SJCRH30 (cell line): ENCODE data around the gene MRPS10. TPM values are rescaled to one million over a fixed set of nuclear protein-coding genes. Genes with fewer than 3 reads are reported as not detected.

Experiments used
- DNase-seq, 2 experiments: peaks; one replicate each; pipeline ENCODE4 v3.0.0-alpha.2; 2015 to 2020
- H3K27ac ChIP-seq: fragments of 250-450 bp; sonication (Bioruptor Pico); 2 replicates; pipeline ENCODE4 v1.5.1; 2020; ENCODE audit warnings: mild to moderate bottlenecking, moderate library complexity
- H3K27me3 ChIP-seq: fragments of 250-450 bp; sonication (Bioruptor Pico); 2 replicates; pipeline ENCODE4 v1.5.1; 2020; ENCODE audit warnings: mild to moderate bottlenecking, moderate library complexity
- H3K36me3 ChIP-seq: fragments of 250-450 bp; sonication (Bioruptor Pico); 2 replicates; pipeline ENCODE4 v1.5.1; 2020; ENCODE audit warnings: mild to moderate bottlenecking, moderate library complexity
- H3K4me1 ChIP-seq: fragments of 250-450 bp; sonication (Bioruptor Pico); 2 replicates; pipeline ENCODE4 v1.5.1; 2020; ENCODE audit warnings: mild to moderate bottlenecking, moderate library complexity
- H3K4me3 ChIP-seq: fragments of 250-450 bp; sonication (Bioruptor Pico); 2 replicates; pipeline ENCODE4 v1.5.1; 2020; ENCODE audit warnings: mild to moderate bottlenecking, moderate library complexity
- H3K9me3 ChIP-seq: fragments of 250-450 bp; sonication (Bioruptor Pico); replicated peaks from 2 replicates; pipeline ENCODE4 v1.5.1; 2020; ENCODE audit warnings: mild to moderate bottlenecking, moderate library complexity
- total RNA-seq: library from RNA; depleted of rRNA; stranded (reverse); fragments of >200 nt; shearing (Covaris generic); gene quantifications from 2 replicates; pipeline ENCODE4 v1.2.3, GENCODE V29; 2014; rRNA removed

MRPS10 gene
- 57.2 and 59.5 TPM in 2 replicates for total RNA-seq

- peak; percentile 94 to 96 for DNase-seq
Measured at GRCh38 chr6:42217519-42218367, at the start of gene MRPS10. MRPS10 (minus strand) TSS chr6:42217861; CDS start chr6:42217849, 12 bp downstream.

GRCh38 chr6:42266538-42266937 is 48.9 kb upstream of the MRPS10 start:
- H3K36me3 ChIP-seq: no peaks in the 10 kb centered on the region
- no peak for DNase-seq
- H3K4me1 ChIP-seq: no peaks in the 10 kb centered on the region
- H3K9me3 ChIP-seq: no peaks in the 10 kb centered on the region
- no peak overlapping the region for H3K27ac ChIP-seq
- no peaks in the 10 kb centered on the region for H3K27me3 ChIP-seq
- H3K4me3 ChIP-seq: no peak overlapping the region

More at GRCh38 chr6:42217519-42218367, at the start of gene MRPS10:
- H3K36me3 ChIP-seq: peaks cover 10% of the 10 kb centered on the region
- H3K4me3 ChIP-seq: peak within 1 kb of the TSS; percentile 88
- no peaks in the 10 kb centered on the region for H3K9me3 ChIP-seq
- H3K4me1 ChIP-seq: no peaks in the 10 kb centered on the region
- no peaks in the 10 kb centered on the region for H3K27me3 ChIP-seq
- H3K27ac ChIP-seq: peak within 1 kb of the TSS; percentile 73

GRCh38 chr6:42264852-42265390 is 47.3 kb upstream of the MRPS10 start:
- DNase-seq: no peak
- Histone ChIP-seq H3K4me3 (no peak overlapping the region), H3K36me3 (no peaks in the 10 kb centered on the region), H3K27ac (no peak overlapping the region), H3K4me1 (no peaks in the 10 kb centered on the region), H3K9me3 (no peaks in the 10 kb centered on the region), H3K27me3 (no peaks in the 10 kb centered on the region)

- no peak overlapping the region for H3K4me3 ChIP-seq
- no peaks in the 10 kb centered on the region for H3K36me3 ChIP-seq
- no peaks in the 10 kb centered on the region for H3K4me1 ChIP-seq
- H3K27ac ChIP-seq: no peak overlapping the region
- no peaks in the 10 kb centered on the region for H3K9me3 ChIP-seq
- DNase-seq: no peak
- no peaks in the 10 kb centered on the region for H3K27me3 ChIP-seq
Measured at GRCh38 chr6:42264162-42264851, 46.6 kb upstream of the MRPS10 start.

GRCh38 chr6:42263165-42263728 is 45.6 kb upstream of the MRPS10 start:
- Histone ChIP-seq H3K9me3 (no peaks in the 10 kb centered on the region), H3K4me3 (no peak overlapping the region)

GRCh38 chr6:42260972-42261371 is 43.3 kb upstream of the MRPS10 start:
- no peaks in the 10 kb centered on the region for H3K36me3 ChIP-seq
- no peaks in the 10 kb centered on the region for H3K4me1 ChIP-seq
- H3K27ac ChIP-seq: no peak overlapping the region
- no peaks in the 10 kb centered on the region for H3K27me3 ChIP-seq
- peak; percentile 45 to 60 for DNase-seq
- no peaks in the 10 kb centered on the region for H3K9me3 ChIP-seq
- H3K4me3 ChIP-seq: peak overlapping the region; percentile 42

More at GRCh38 chr6:42263165-42263728, 45.6 kb upstream of the MRPS10 start:
- DNase-seq: no peak
- Histone ChIP-seq H3K36me3 (no peaks in the 10 kb centered on the region), H3K27me3 (no peaks in the 10 kb centered on the region), H3K27ac (no peak overlapping the region), H3K4me1 (no peaks in the 10 kb centered on the region)

- Histone ChIP-seq H3K36me3 (no peaks in the 10 kb centered on the region), H3K9me3 (no peaks in the 10 kb centered on the region), H3K27ac (no peak overlapping the region), H3K27me3 (no peaks in the 10 kb centered on the region), H3K4me1 (no peaks in the 10 kb centered on the region), H3K4me3 (peak overlapping the region; percentile 42)
- peak; percentile 68 to 74 for DNase-seq
Measured at GRCh38 chr6:42260396-42260888, 42.8 kb upstream of the MRPS10 start.

GRCh38 chr6:42259841-42260395 is 42.3 kb upstream of the MRPS10 start:
- Histone ChIP-seq H3K27me3 (no peaks in the 10 kb centered on the region), H3K9me3 (no peaks in the 10 kb centered on the region), H3K4me3 (peak overlapping the region; percentile 42), H3K27ac (no peak overlapping the region), H3K36me3 (no peaks in the 10 kb centered on the region), H3K4me1 (no peaks in the 10 kb centered on the region)
- no peak for DNase-seq

GRCh38 chr6:42259286-42259685 is 41.6 kb upstream of the MRPS10 start:
- H3K27ac ChIP-seq: no peak overlapping the region
- H3K36me3 ChIP-seq: no peaks in the 10 kb centered on the region
- H3K9me3 ChIP-seq: no peaks in the 10 kb centered on the region
- H3K27me3 ChIP-seq: no peaks in the 10 kb centered on the region
- DNase-seq: no peak
- H3K4me1 ChIP-seq: no peaks in the 10 kb centered on the region
- no peak overlapping the region for H3K4me3 ChIP-seq

- Histone ChIP-seq H3K27ac (no peak overlapping the region), H3K4me3 (no peak overlapping the region), H3K4me1 (no peaks in the 10 kb centered on the region), H3K9me3 (no peaks in the 10 kb centered on the region), H3K36me3 (no peaks in the 10 kb centered on the region), H3K27me3 (no peaks in the 10 kb centered on the region)
- no peak for DNase-seq
Measured at GRCh38 chr6:42257614-42258013, 40.0 kb upstream of the MRPS10 start.

GRCh38 chr6:42257063-42257462 is 39.4 kb upstream of the MRPS10 start:
- no peaks in the 10 kb centered on the region for H3K27me3 ChIP-seq
- peaks cover under 1% of the 10 kb centered on the region for H3K4me1 ChIP-seq
- H3K27ac ChIP-seq: no peak overlapping the region
- no peaks in the 10 kb centered on the region for H3K36me3 ChIP-seq
- no peak overlapping the region for H3K4me3 ChIP-seq
- no peaks in the 10 kb centered on the region for H3K9me3 ChIP-seq
- DNase-seq: no peak

- Histone ChIP-seq H3K27me3 (no peaks in the 10 kb centered on the region), H3K4me3 (no peak overlapping the region), H3K36me3 (no peaks in the 10 kb centered on the region), H3K4me1 (peaks cover 6% of the 10 kb centered on the region), H3K9me3 (no peaks in the 10 kb centered on the region), H3K27ac (no peak overlapping the region)
- DNase-seq: no peak
Measured at GRCh38 chr6:42255050-42255449, 37.4 kb upstream of the MRPS10 start.

GRCh38 chr6:42254505-42254904 is 36.8 kb upstream of the MRPS10 start:
- no peaks in the 10 kb centered on the region for H3K9me3 ChIP-seq
- no peak overlapping the region for H3K27ac ChIP-seq
- no peaks in the 10 kb centered on the region for H3K27me3 ChIP-seq
- no peak for DNase-seq
- no peak overlapping the region for H3K4me3 ChIP-seq
- no peaks in the 10 kb centered on the region for H3K36me3 ChIP-seq
- peaks cover 6% of the 10 kb centered on the region for H3K4me1 ChIP-seq

GRCh38 chr6:42251911-42252637 is 34.4 kb upstream of the MRPS10 start:
- peak; percentile 41 to 66 for DNase-seq
- Histone ChIP-seq H3K4me3 (no peak overlapping the region), H3K27me3 (no peaks in the 10 kb centered on the region), H3K36me3 (no peaks in the 10 kb centered on the region), H3K4me1 (peaks cover 6% of the 10 kb centered on the region), H3K27ac (no peak overlapping the region), H3K9me3 (no peaks in the 10 kb centered on the region)
